GM12892 (cell line): ENCODE results near the gene WSCD2.

ENCODE experiments used
- POLR2A ChIP-seq: IDR thresholded peaks from 2 replicates; pipeline ENCODE4 v1.6.1; 2011; ENCODE audit warnings: low read depth, low read length, control low read depth
- POLR2AphosphoS5 ChIP-seq: IDR thresholded peaks from 2 replicates; pipeline ENCODE4 v1.6.1; 2011; ENCODE audit warnings: low read depth, low read length, control low read depth
- TAF1 ChIP-seq: IDR thresholded peaks from 2 replicates; pipeline ENCODE4 v1.6.1; 2011; ENCODE audit warnings: low read depth, mild to moderate bottlenecking, control low read depth, low read length, borderline replicate concordance

DNA sequence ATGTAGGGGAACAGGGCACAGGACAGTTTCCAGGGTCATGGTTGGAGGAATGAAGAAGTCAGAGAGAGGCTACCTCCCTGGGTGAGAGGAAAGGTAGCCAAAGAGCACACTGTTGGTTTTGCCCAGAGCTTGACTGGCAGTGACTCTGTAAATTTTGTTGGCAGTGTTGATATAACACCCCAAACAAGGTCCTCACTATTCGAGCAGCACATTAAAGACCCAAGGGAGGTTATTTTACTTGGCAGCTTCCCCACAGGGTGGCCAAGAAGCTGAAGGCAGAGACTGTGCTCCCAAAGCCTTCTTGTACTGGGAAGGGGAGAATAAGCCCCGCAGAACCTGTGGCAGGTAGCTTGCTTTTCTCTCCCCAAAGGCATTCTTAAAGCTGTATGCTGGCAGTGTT is 40.6 kb downstream of the WSCD2 start:
- TF ChIP-seq TAF1 (no peak), POLR2A (no peak), POLR2AphosphoS5 (no peak)
